Measurements from ENCODE around the gene ELP5.

The ELP5 gene

DNA sequence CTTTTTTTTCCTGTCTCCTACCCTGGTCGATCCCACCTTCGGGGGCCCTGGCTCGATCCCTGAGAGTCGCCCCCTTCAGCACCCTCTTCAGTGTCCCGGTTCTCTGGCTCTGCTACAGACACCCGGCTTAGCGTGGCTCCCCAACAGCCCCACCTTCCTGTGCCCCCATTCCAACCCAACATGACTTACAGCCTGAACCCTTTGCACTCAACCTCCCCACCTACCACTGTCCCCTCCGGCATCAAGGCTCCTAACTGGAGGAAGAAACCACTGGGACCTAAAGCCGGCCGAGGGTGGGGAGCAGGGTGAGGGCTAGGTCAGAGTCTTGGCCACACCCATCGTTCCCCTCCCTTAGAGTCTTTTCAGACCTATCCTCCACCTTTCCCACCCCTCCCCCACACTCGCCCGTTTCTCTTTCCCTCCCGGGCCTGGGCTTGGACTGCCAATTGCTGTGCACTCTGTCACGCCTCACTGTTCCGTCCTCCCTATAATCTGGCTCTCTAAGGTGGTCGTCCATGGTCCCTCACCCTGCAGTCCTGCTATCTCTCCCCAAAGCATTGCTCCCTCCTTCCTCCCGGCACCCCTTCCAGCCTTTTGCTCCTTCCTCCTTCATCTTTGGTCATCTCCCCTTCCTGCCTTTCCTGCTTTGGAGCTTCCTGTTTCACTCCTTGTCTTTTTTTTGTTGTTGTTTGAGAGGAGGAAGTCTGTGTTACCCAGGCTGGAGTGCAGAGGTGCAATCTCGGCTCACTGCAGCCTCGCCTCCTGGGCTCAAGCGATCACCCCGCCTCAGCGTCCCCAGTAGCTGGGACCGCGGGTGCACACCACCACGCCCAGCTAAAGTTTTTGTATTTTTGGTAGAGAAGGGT lies 11.2 kb downstream of the ELP5 start:
- no peak for DNase-seq (ENCODE audit: low read depth)
- no peak overlapping the region for H3K4me3 ChIP-seq (ENCODE audit: low read depth, low read length)
- TF ChIP-seq, protein P1, sequence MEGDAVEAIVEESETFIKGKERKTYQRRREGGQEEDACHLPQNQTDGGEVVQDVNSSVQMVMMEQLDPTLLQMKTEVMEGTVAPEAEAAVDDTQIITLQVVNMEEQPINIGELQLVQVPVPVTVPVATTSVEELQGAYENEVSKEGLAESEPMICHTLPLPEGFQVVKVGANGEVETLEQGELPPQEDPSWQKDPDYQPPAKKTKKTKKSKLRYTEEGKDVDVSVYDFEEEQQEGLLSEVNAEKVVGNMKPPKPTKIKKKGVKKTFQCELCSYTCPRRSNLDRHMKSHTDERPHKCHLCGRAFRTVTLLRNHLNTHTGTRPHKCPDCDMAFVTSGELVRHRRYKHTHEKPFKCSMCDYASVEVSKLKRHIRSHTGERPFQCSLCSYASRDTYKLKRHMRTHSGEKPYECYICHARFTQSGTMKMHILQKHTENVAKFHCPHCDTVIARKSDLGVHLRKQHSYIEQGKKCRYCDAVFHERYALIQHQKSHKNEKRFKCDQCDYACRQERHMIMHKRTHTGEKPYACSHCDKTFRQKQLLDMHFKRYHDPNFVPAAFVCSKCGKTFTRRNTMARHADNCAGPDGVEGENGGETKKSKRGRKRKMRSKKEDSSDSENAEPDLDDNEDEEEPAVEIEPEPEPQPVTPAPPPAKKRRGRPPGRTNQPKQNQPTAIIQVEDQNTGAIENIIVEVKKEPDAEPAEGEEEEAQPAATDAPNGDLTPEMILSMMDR (IDR thresholded peaks at IDR 0.05; ENCODE audit: insufficient read depth, low read depth, low read length, missing control alignments), result no peak

DNA sequence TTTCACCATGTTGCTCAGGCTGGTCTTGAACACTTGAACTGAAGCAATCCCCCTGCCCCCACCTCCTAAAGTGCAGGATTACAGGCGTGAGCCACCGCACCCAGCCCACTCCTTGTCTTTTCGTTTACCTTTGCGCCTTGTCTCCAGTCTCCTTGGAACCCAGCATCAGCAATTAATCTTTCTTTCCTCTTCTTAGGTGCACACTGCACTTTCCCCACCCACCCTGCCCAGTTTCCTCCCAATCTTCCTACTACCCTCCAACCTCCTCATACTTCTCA lies 11.7 kb downstream of the ELP5 start:
- TF ChIP-seq, protein P1 (IDR thresholded peaks at IDR 0.05; ENCODE audit: insufficient read depth, low read depth, low read length, missing control alignments), result no peak
- H3K4me3 ChIP-seq (ENCODE audit: low read depth, low read length), result no peak overlapping the region
- no peak for DNase-seq (ENCODE audit: low read depth)

DNA sequence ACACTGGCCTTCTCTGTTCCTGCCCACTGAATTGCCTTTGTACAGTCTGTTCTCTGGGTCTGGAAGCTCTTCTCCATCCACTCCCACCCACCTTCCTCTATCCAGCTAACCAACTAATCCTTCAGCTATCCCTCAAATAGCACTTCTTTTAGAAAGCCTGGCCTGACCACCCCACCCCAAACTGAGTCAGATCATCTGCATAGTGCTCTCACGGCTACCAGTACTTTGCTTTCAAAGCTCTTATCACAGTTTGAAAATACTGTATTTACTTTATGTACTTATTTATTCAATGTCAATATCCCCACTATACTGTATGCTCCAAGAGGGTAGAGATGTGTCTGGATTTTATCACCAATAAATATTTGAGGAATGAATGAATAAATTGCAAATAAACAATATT lies 14.8 kb downstream of the ELP5 start:
- no peak overlapping the region for H3K4me3 ChIP-seq (ENCODE audit: low read depth, low read length)
- DNase-seq (ENCODE audit: low read depth), result no peak
- TF ChIP-seq, protein P1 (IDR thresholded peaks at IDR 0.05; ENCODE audit: insufficient read depth, low read depth, low read length, missing control alignments), result no peak

DNA sequence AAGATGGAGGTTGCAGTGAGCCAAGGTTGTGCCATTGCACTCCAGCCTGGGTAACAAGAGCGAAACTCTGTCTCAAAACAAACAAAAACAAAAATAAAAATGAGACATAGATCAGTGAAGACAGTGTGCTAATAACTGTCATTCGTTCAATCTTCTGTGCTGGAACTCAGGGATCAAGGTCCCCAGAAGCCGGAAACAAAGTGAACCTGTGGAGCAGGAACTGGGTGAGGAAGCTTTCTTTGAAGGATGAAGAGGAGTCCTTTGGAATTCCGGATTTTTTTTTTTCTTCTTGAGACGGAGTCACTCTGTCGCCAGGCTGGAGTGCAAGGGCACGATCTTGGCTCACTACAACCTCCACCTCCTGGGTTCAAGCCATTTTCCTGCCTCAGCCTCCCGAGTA lies 27.4 kb downstream of the ELP5 start:
- TF ChIP-seq, protein P1 (IDR thresholded peaks at IDR 0.05; ENCODE audit: insufficient read depth, low read depth, low read length, missing control alignments), result no peak
- no peak for DNase-seq (ENCODE audit: low read depth)
- H3K4me3 ChIP-seq (ENCODE audit: low read depth, low read length), result no peak overlapping the region

DNA sequence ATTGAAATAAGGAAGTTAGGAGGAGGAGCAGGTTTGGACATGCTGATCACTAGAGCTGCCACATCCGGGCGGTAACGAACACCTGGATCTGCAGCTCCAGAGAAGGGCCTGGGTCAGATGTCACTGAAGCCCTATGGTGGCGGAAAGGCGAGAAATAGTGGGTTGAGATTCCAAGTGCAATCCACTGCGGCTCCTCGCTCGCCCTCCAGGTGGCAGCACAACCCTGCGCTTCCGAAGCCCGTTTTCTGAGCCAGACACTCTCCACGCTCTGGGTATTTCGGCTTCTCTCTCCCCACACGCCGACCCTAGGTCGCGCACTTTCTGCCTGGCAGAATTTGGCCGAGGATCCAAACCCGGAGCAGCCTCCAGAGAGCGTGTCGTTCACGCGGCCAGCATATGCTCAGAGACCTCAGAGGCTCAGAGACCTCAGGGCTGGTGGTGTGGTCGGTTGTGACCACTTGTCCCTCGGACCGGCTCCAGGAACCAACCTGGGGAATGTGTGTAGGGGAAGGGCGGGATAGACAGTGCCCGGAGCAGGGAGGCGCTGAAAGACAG lies 28.6 kb downstream of the ELP5 start:
- H3K4me3 ChIP-seq (ENCODE audit: low read depth, low read length), result peak overlapping the region; percentile 63
- peak; percentile 73 for DNase-seq (ENCODE audit: low read depth)
- TF ChIP-seq, protein P1 (IDR thresholded peaks at IDR 0.05; ENCODE audit: insufficient read depth, low read depth, low read length, missing control alignments), result peak; percentile 61

DNA sequence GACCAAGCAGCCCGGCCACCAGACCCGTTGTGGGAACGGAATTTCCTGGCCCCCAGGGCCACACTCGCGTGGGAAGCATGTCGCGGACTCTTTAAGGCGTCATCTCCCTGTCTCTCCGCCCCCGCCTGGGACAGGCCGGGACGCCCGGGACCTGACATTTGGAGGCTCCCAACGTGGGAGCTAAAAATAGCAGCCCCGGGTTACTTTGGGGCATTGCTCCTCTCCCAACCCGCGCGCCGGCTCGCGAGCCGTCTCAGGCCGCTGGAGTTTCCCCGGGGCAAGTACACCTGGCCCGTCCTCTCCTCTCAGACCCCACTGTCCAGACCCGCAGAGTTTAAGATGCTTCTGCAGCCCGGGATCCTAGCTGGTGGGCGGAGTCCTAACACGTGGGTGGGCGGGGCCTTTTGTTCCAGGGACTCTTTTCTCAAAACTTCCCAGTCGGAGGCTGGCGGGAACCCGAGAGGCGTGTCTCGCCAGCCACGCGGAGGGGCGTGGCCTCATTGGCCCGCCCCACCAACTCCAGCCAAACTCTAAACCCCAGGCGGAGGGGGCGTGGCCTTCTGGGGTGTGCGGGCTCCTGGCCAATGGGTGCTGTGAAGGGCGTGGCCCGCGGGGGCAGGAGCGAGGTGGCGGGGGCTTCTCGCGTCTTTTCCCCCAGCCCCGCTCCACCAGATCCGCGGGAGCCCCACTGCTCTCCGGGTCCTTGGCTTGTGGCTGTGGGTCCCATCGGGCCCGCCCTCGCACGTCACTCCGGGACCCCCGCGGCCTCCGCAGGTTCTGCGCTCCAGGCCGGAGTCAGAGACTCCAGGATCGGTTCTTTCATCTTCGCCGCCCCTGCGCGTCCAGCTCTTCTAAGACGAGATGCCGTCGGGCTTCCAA lies 29.3 kb downstream of the ELP5 start, which contains the start of gene SLC2A4:
Gene SLC2A4 (plus strand): TSS at position 645 of the 879 bp plus-strand sequence. CDS start 217 bp downstream, at position 862.
- TF ChIP-seq, protein P1 (IDR thresholded peaks at IDR 0.05; ENCODE audit: insufficient read depth, low read depth, low read length, missing control alignments), result no peak
- DNase-seq (ENCODE audit: low read depth), result peak; percentile 93
- H3K4me3 ChIP-seq (ENCODE audit: low read depth, low read length), result peak within 1 kb of the TSS; percentile 63
